OCI-M2 (cell line): ENCODE data around the gene GAB3.
"Not testable (repeated sequence)": the region's sequence is repeated elsewhere in the genome, so short reads cannot be mapped to it uniquely, and the experiment has no call there.

Experiments used
- DNase-seq: peaks from one replicate; lab custom pipeline; 2025; ENCODE audit not compliant: unreplicated experiment; lab: John Stamatoyannopoulos, UW

Gene GAB3

GRCh38 chrX:154724993-154725756 is 25.7 kb downstream of the GAB3 start:
- DNase-seq, result no peak

- DNase-seq, result no peak
Measured at GRCh38 chrX:154721155-154721554, 29.7 kb downstream of the GAB3 start.

- DNase-seq, result no peak
Measured at GRCh38 chrX:154720067-154720466, 30.8 kb downstream of the GAB3 start.

- no peak for DNase-seq
Measured at GRCh38 chrX:154719132-154719675, 31.7 kb downstream of the GAB3 start.

- no peak for DNase-seq
Measured at GRCh38 chrX:154718616-154719015, 32.3 kb downstream of the GAB3 start.

GRCh38 chrX:154717824-154718223 is 33.1 kb downstream of the GAB3 start:
- no peak for DNase-seq

- DNase-seq, result no peak
Measured at GRCh38 chrX:154715825-154716224, 35.1 kb downstream of the GAB3 start.

GRCh38 chrX:154714925-154715324 is 36.0 kb downstream of the GAB3 start:
- DNase-seq, result no peak

GRCh38 chrX:154712781-154713740 is 37.8 kb downstream of the GAB3 start:
- DNase-seq, result no peak

GRCh38 chrX:154711264-154711663 is 39.6 kb downstream of the GAB3 start:
- DNase-seq, result no peak

- DNase-seq, result no peak
Measured at GRCh38 chrX:154710309-154710708, 40.6 kb downstream of the GAB3 start.

GRCh38 chrX:154698630-154699248 is 52.1 kb downstream of the GAB3 start:
- no peak for DNase-seq

- DNase-seq, result no peak
Measured at GRCh38 chrX:154696676-154697045, 54.2 kb downstream of the GAB3 start.

- no peak for DNase-seq
Measured at GRCh38 chrX:154695911-154696675, 54.8 kb downstream of the GAB3 start.

GRCh38 chrX:154693394-154693793 is 57.5 kb downstream of the GAB3 start:
- DNase-seq, result no peak

GRCh38 chrX:154690438-154690837 is 60.4 kb downstream of the GAB3 start:
- not testable (repeated sequence) for DNase-seq

GRCh38 chrX:154672084-154672483 is 78.8 kb downstream of the GAB3 start:
- not testable (repeated sequence) for DNase-seq

- DNase-seq, result not testable (repeated sequence)
Measured at GRCh38 chrX:154670848-154671247, 80.0 kb downstream of the GAB3 start.

GRCh38 chrX:154661899-154662298 is 89.0 kb downstream of the GAB3 start:
- DNase-seq, result no peak

GRCh38 chrX:154661170-154661569 is 89.7 kb downstream of the GAB3 start:
- DNase-seq, result no peak

- DNase-seq, result no peak
Measured at GRCh38 chrX:154660541-154660940, 90.3 kb downstream of the GAB3 start.
